ENCODE data around the gene TBC1D5.

TBC1D5 gene

DNA sequence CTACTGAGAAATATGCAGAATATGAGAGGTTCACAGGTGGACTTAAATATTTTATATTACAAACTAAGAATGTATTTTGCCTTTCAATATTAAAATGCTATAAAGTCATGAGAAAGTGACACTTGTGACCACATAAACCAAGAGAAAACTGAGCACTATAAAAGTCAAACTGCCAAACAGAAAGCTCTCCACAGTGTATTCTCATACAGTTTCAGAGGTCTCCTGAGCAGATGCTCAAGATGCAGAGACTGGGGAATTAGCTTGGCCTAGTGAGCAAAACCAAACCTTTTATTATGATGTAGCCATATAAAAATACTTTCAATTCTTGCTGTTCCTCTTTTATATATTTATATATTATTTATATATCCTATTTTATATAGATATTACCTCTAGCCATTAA is 227.8 kb downstream of the TBC1D5 start:
- no peaks in the 10 kb centered on the region for H3K27me3 ChIP-seq (ENCODE audit: control insufficient read depth in 1 of 2, insufficient read depth in 1 of 2, low read length in 2 of 2)
- H3K4me2 ChIP-seq (ENCODE audit: low read length, poor library complexity, severe bottlenecking): no peak overlapping the region
- no peak overlapping the region for H2BK12ac ChIP-seq (ENCODE audit: low read length in 2 of 2)
- no peak overlapping the region for H2AK5ac ChIP-seq (ENCODE audit: low read length, severe bottlenecking)
- no peak overlapping the region for H2BK15ac ChIP-seq (ENCODE audit: low read depth, poor library complexity, severe bottlenecking)
- no peak overlapping the region for H4K91ac ChIP-seq (ENCODE audit: low read length)
- no peak overlapping the region for H3K18ac ChIP-seq (ENCODE audit: low read depth in 1 of 2, low read length in 2 of 2)
- H3K36me3 ChIP-seq (ENCODE audit: control insufficient read depth in 1 of 2, insufficient read depth in 2 of 2, low read depth in 1 of 2, low read length in 2 of 2): peaks cover 3 to 4% of the 10 kb centered on the region in 2 experiments
- H3K14ac ChIP-seq (ENCODE audit: low read length in 2 of 2): no peak overlapping the region
- no peak for DNase-seq
- H3K4me3 ChIP-seq (ENCODE audit: insufficient read depth in 1 of 2, low read depth in 1 of 2, low read length in 2 of 2): no peak overlapping the region
- no peak overlapping the region for H3K27ac ChIP-seq (ENCODE audit: low read length, poor library complexity, severe bottlenecking)
- H3K4me1 ChIP-seq (ENCODE audit: control insufficient read depth, insufficient read depth, low read depth, low read length): no peaks in the 10 kb centered on the region
- H4K8ac ChIP-seq (ENCODE audit: low read length): no peak overlapping the region
- no peaks in the 10 kb centered on the region for H3K9me3 ChIP-seq (ENCODE audit: control insufficient read depth, low read length)
- no peak overlapping the region for H2AFZ ChIP-seq (ENCODE audit: low read depth, low read length)
- no peak overlapping the region for H2BK120ac ChIP-seq (ENCODE audit: low read depth, low read length)
- H3K9ac ChIP-seq (ENCODE audit: low read length): no peak overlapping the region
- no peak overlapping the region for H3K4ac ChIP-seq (ENCODE audit: low read depth in 1 of 2, low read length in 2 of 2)
- H2BK5ac ChIP-seq (ENCODE audit: low read depth, low read length, poor library complexity, severe bottlenecking): no peak overlapping the region
- no peak overlapping the region for H3K23ac ChIP-seq (ENCODE audit: low read length in 2 of 2)
- peaks cover 11% of the 10 kb centered on the region for H3K79me1 ChIP-seq (replicated peaks; ENCODE audit: low read length, poor library complexity, severe bottlenecking)

- DNase-seq: no peak
Observed at GRCh38 chr3:17510265-17510664, 232.2 kb downstream of the TBC1D5 start.

GRCh38 chr3:17508180-17508752 is 234.2 kb downstream of the TBC1D5 start:
- no peak overlapping the region for H3K27ac ChIP-seq (ENCODE audit: low read length, poor library complexity, severe bottlenecking)
- H3K27me3 ChIP-seq (ENCODE audit: control insufficient read depth in 1 of 2, insufficient read depth in 1 of 2, low read length in 2 of 2): no peaks in the 10 kb centered on the region
- DNase-seq: no peak
- H2BK15ac ChIP-seq (ENCODE audit: low read depth, poor library complexity, severe bottlenecking): no peak overlapping the region
- no peak overlapping the region for H2BK120ac ChIP-seq (ENCODE audit: low read depth, low read length)
- H3K18ac ChIP-seq (ENCODE audit: low read depth in 1 of 2, low read length in 2 of 2): no peak overlapping the region
- H2BK12ac ChIP-seq (ENCODE audit: low read length in 2 of 2): no peak overlapping the region
- H3K79me1 ChIP-seq (replicated peaks; ENCODE audit: low read length, poor library complexity, severe bottlenecking): peaks cover 2% of the 10 kb centered on the region
- H3K36me3 ChIP-seq (ENCODE audit: control insufficient read depth in 1 of 2, insufficient read depth in 2 of 2, low read depth in 1 of 2, low read length in 2 of 2): no peaks in the 10 kb centered on the region
- no peak overlapping the region for H3K4me3 ChIP-seq (ENCODE audit: insufficient read depth in 1 of 2, low read depth in 1 of 2, low read length in 2 of 2)
- H3K4me2 ChIP-seq (ENCODE audit: low read length, poor library complexity, severe bottlenecking): no peak overlapping the region
- no peak overlapping the region for H2BK5ac ChIP-seq (ENCODE audit: low read depth, low read length, poor library complexity, severe bottlenecking)
- H2AFZ ChIP-seq (ENCODE audit: low read depth, low read length): no peak overlapping the region
- 96% methylated on average over 3 of the region's 4 CpGs for WGBS
- no peak overlapping the region for H2AK5ac ChIP-seq (ENCODE audit: low read length, severe bottlenecking)
- H4K91ac ChIP-seq (ENCODE audit: low read length): no peak overlapping the region
- no peak overlapping the region for H3K14ac ChIP-seq (ENCODE audit: low read length in 2 of 2)
- H3K4ac ChIP-seq (ENCODE audit: low read depth in 1 of 2, low read length in 2 of 2): no peak overlapping the region
- no peak overlapping the region for H3K23ac ChIP-seq (ENCODE audit: low read length in 2 of 2)
- no peak overlapping the region for H3K9ac ChIP-seq (ENCODE audit: low read length)
- no peaks in the 10 kb centered on the region for H3K4me1 ChIP-seq (ENCODE audit: control insufficient read depth, insufficient read depth, low read depth, low read length)
- H4K8ac ChIP-seq (ENCODE audit: low read length): no peak overlapping the region
- H3K9me3 ChIP-seq (ENCODE audit: control insufficient read depth, low read length): no peaks in the 10 kb centered on the region

More at GRCh38 chr3:17510265-17510664, 232.2 kb downstream of the TBC1D5 start:
- no peak overlapping the region for H2BK120ac ChIP-seq (ENCODE audit: low read depth, low read length)
- no peaks in the 10 kb centered on the region for H3K36me3 ChIP-seq (ENCODE audit: control insufficient read depth in 1 of 2, insufficient read depth in 2 of 2, low read depth in 1 of 2, low read length in 2 of 2)
- no peak overlapping the region for H3K4me3 ChIP-seq (ENCODE audit: insufficient read depth in 1 of 2, low read depth in 1 of 2, low read length in 2 of 2)
- no peak overlapping the region for H2BK5ac ChIP-seq (ENCODE audit: low read depth, low read length, poor library complexity, severe bottlenecking)
- H3K79me1 ChIP-seq (replicated peaks; ENCODE audit: low read length, poor library complexity, severe bottlenecking): peaks cover 2% of the 10 kb centered on the region
- no peak overlapping the region for H3K18ac ChIP-seq (ENCODE audit: low read depth in 1 of 2, low read length in 2 of 2)
- H3K4ac ChIP-seq (ENCODE audit: low read depth in 1 of 2, low read length in 2 of 2): no peak overlapping the region
- H3K14ac ChIP-seq (ENCODE audit: low read length in 2 of 2): no peak overlapping the region
- H3K9me3 ChIP-seq (ENCODE audit: control insufficient read depth, low read length): no peaks in the 10 kb centered on the region
- H3K23ac ChIP-seq (ENCODE audit: low read length in 2 of 2): no peak overlapping the region
- no peak overlapping the region for H4K91ac ChIP-seq (ENCODE audit: low read length)
- WGBS: 93% methylated on average over 3 of the region's 4 CpGs
- no peak overlapping the region for H3K27ac ChIP-seq (ENCODE audit: low read length, poor library complexity, severe bottlenecking)
- H3K27me3 ChIP-seq (ENCODE audit: control insufficient read depth in 1 of 2, insufficient read depth in 1 of 2, low read length in 2 of 2): no peaks in the 10 kb centered on the region
- no peak overlapping the region for H2AFZ ChIP-seq (ENCODE audit: low read depth, low read length)
- H4K8ac ChIP-seq (ENCODE audit: low read length): no peak overlapping the region
- no peak overlapping the region for H2AK5ac ChIP-seq (ENCODE audit: low read length, severe bottlenecking)
- H3K4me2 ChIP-seq (ENCODE audit: low read length, poor library complexity, severe bottlenecking): no peak overlapping the region
- H3K4me1 ChIP-seq (ENCODE audit: control insufficient read depth, insufficient read depth, low read depth, low read length): no peaks in the 10 kb centered on the region
- H2BK12ac ChIP-seq (ENCODE audit: low read length in 2 of 2): no peak overlapping the region
- H2BK15ac ChIP-seq (ENCODE audit: low read depth, poor library complexity, severe bottlenecking): no peak overlapping the region
- no peak overlapping the region for H3K9ac ChIP-seq (ENCODE audit: low read length)

DNA sequence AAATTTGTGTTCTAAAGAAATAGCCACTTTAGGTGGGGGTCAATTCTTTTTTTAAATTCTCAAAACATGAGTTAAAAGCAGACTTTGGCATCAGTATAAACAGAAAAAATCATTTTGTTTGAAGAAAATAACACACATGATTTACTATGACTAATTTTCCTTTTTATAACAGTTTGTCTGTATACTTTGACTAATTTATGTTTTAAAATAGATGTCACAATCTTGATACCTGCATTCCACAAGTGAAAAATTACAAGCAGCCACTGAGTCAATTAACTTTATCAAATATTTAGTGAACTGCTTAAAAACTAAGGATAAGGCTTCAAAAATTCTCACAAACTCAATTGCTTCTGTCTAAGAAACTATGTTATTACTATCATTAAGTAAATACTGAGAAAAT is 235.0 kb downstream of the TBC1D5 start:
- H2BK15ac ChIP-seq (ENCODE audit: low read depth, poor library complexity, severe bottlenecking): no peak overlapping the region
- no peak overlapping the region for H3K4me2 ChIP-seq (ENCODE audit: low read length, poor library complexity, severe bottlenecking)
- H3K23ac ChIP-seq (ENCODE audit: low read length in 2 of 2): no peak overlapping the region
- no peak overlapping the region for H3K14ac ChIP-seq (ENCODE audit: low read length in 2 of 2)
- no peak overlapping the region for H3K18ac ChIP-seq (ENCODE audit: low read depth in 1 of 2, low read length in 2 of 2)
- no peaks in the 10 kb centered on the region for H3K9me3 ChIP-seq (ENCODE audit: control insufficient read depth, low read length)
- no peak overlapping the region for H2BK12ac ChIP-seq (ENCODE audit: low read length in 2 of 2)
- no peak overlapping the region for H4K91ac ChIP-seq (ENCODE audit: low read length)
- H3K27me3 ChIP-seq (ENCODE audit: control insufficient read depth in 1 of 2, insufficient read depth in 1 of 2, low read length in 2 of 2): no peaks in the 10 kb centered on the region
- H3K4me1 ChIP-seq (ENCODE audit: control insufficient read depth, insufficient read depth, low read depth, low read length): no peaks in the 10 kb centered on the region
- no peak overlapping the region for H2BK5ac ChIP-seq (ENCODE audit: low read depth, low read length, poor library complexity, severe bottlenecking)
- H4K8ac ChIP-seq (ENCODE audit: low read length): no peak overlapping the region
- no peak overlapping the region for H2BK120ac ChIP-seq (ENCODE audit: low read depth, low read length)
- peaks cover 2% of the 10 kb centered on the region for H3K79me1 ChIP-seq (replicated peaks; ENCODE audit: low read length, poor library complexity, severe bottlenecking)
- no peak overlapping the region for H2AFZ ChIP-seq (ENCODE audit: low read depth, low read length)
- no peak overlapping the region for H3K4ac ChIP-seq (ENCODE audit: low read depth in 1 of 2, low read length in 2 of 2)
- H3K36me3 ChIP-seq (ENCODE audit: control insufficient read depth in 1 of 2, insufficient read depth in 2 of 2, low read depth in 1 of 2, low read length in 2 of 2): no peaks in the 10 kb centered on the region
- H3K27ac ChIP-seq (ENCODE audit: low read length, poor library complexity, severe bottlenecking): no peak overlapping the region
- H2AK5ac ChIP-seq (ENCODE audit: low read length, severe bottlenecking): no peak overlapping the region
- H3K4me3 ChIP-seq (ENCODE audit: insufficient read depth in 1 of 2, low read depth in 1 of 2, low read length in 2 of 2): no peak overlapping the region
- no peak overlapping the region for H3K9ac ChIP-seq (ENCODE audit: low read length)
- no peak for DNase-seq

Measured in mesenchymal stem cell (in vitro differentiated cells and primary cell).